ENCODE measurements around the gene USP5.

GRCh38 chr12:6855322-6855721 lies 3.4 kb downstream of the USP5 start:
- TF ChIP-seq POLR2AphosphoS5 (IDR thresholded peaks at IDR 0.05; ENCODE audit: borderline replicate concordance, low read depth, low read length) (no peak), EZH2 (IDR thresholded peaks at IDR 0.05) (no peak), FOXP2 (optimal IDR thresholded peaks at IDR 0.05; ENCODE audit: control extremely low read depth, extremely low read length, insufficient read depth) (no peak)

All from SK-N-MC (cell line).